ENCODE measurements around the gene LEMD2.

Gene LEMD2

DNA sequence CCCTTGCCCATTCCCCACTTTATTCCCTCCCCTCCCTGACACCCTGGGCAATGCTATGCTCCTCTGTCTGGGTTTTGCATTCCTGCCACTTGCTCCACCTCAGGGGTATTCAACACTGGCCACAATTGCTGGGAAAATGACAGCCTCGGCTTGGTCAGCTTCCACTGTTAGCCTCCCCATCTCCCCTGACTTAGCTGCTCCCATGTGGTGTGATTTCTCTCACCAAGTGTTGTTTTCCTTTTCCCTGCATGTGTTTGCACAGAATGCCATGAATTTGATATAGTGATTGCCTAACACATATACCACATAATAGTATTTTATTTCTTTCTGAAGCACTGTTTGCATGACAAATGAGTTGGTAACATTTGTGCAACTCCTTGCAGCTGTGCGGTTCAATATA, 1.4 kb upstream of the LEMD2 start:
- ChIA-PET CTCF (interaction anchor here (1.0 to 1.4 kb wide), 4 partner anchors 11 to 205 kb away, joined by 3 to 5 read pairs (median 4); no protein-coding TSS in a partner anchor), POLR2A (no interaction called here)

GRCh38 chr6:33789550-33789895, 593 bp upstream of the LEMD2 start:
- DNase-seq (ENCODE audit: low read depth, low spot score) = no peak
- H3K4me3 ChIP-seq (ENCODE audit: low read depth, low read length) = peak overlapping the region; percentile 53
- ChIA-PET CTCF (interaction anchor here (1.9 to 12.9 kb wide), 2 partner anchors 18 to 374 kb away, joined by 4 to 231 read pairs; no protein-coding TSS in a partner anchor), POLR2A (interaction anchor here (1.0 to 2.6 kb wide), 2 partner anchors 18 to 141 kb away, joined by 3 to 15 read pairs; no protein-coding TSS in a partner anchor)
- TF ChIP-seq, protein P1, sequence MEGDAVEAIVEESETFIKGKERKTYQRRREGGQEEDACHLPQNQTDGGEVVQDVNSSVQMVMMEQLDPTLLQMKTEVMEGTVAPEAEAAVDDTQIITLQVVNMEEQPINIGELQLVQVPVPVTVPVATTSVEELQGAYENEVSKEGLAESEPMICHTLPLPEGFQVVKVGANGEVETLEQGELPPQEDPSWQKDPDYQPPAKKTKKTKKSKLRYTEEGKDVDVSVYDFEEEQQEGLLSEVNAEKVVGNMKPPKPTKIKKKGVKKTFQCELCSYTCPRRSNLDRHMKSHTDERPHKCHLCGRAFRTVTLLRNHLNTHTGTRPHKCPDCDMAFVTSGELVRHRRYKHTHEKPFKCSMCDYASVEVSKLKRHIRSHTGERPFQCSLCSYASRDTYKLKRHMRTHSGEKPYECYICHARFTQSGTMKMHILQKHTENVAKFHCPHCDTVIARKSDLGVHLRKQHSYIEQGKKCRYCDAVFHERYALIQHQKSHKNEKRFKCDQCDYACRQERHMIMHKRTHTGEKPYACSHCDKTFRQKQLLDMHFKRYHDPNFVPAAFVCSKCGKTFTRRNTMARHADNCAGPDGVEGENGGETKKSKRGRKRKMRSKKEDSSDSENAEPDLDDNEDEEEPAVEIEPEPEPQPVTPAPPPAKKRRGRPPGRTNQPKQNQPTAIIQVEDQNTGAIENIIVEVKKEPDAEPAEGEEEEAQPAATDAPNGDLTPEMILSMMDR (IDR thresholded peaks at IDR 0.05; ENCODE audit: insufficient read depth, low read length, missing control alignments) = no peak

More for the DNA sequence above, 1.4 kb upstream of the LEMD2 start:
- DNase-seq (ENCODE audit: low read depth, low spot score) = no peak
- H3K4me3 ChIP-seq (ENCODE audit: low read depth, low read length) = no peak overlapping the region
- TF ChIP-seq, protein P1 (IDR thresholded peaks at IDR 0.05; ENCODE audit: insufficient read depth, low read length, missing control alignments) = no peak

DNA sequence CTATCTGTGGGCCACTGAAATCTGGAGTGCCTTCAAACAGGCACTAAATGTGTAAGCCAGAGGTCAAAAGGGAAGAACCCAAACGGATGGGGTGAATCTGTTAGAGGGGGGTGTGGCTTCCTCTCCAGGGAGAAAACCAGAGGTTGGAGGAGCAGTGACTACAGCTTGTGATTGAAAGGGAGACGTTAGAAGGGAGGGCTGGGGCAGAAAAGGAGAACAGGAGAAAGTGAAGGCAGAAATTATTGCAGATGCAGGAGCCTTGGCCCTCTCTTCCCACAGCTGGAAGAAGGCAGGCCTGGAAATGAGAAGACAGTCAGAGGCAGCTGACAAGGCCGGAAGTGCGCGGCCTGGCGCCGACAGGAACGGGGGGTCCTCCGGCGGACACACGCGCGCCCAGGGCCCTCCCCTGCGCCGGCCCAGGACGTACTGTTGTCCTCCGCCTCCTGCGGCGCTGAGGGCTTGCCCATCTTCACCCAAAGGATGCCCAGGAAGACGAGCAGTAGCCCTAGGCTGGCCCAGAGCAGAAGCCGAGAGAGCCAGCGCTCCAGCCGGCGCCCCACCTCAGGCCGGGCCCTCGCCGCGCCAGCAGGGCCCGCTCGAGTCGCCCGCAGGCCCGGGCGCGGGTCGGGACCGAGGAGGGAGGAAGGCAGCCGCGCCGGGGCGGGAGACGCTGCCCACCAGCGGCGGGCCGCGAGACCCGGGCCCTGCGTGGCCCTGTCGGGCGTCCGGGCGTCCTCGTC, 806 bp downstream of the LEMD2 start:
- H3K4me3 ChIP-seq (ENCODE audit: low read depth, low read length) = peak overlapping the region; percentile 75
- DNase-seq (ENCODE audit: low read depth, low spot score) = peak; percentile 38
- CTCF ChIA-PET = interaction anchor here (0.7 to 12.9 kb wide), 9 partner anchors 17 to 823 kb away, joined by 3 to 231 read pairs (median 4); partner anchors contain the start of gene UQCC2
- TF ChIP-seq, protein P1 (IDR thresholded peaks at IDR 0.05; ENCODE audit: insufficient read depth, low read length, missing control alignments) = no peak
- POLR2A ChIA-PET = interaction anchor here (0.6 to 2.6 kb wide), 9 partner anchors 13 to 267 kb away, joined by 3 to 15 read pairs (median 3); no protein-coding TSS in a partner anchor

- ChIA-PET POLR2A (interaction anchor here (0.6 to 2.6 kb wide), 8 partner anchors 12 to 268 kb away, joined by 3 to 15 read pairs (median 3); no protein-coding TSS in a partner anchor), CTCF (interaction anchor here (0.7 to 12.9 kb wide), 11 partner anchors 16 to 824 kb away, joined by 3 to 231 read pairs (median 4); partner anchors contain the start of gene UQCC2)
- DNase-seq (ENCODE audit: low read depth, low spot score) = no peak
- TF ChIP-seq, protein P1 (IDR thresholded peaks at IDR 0.05; ENCODE audit: insufficient read depth, low read length, missing control alignments) = no peak
- peak overlapping the region; percentile 75 for H3K4me3 ChIP-seq (ENCODE audit: low read depth, low read length)
Observed at GRCh38 chr6:33787346-33787953, 1.5 kb downstream of the LEMD2 start.

DNA sequence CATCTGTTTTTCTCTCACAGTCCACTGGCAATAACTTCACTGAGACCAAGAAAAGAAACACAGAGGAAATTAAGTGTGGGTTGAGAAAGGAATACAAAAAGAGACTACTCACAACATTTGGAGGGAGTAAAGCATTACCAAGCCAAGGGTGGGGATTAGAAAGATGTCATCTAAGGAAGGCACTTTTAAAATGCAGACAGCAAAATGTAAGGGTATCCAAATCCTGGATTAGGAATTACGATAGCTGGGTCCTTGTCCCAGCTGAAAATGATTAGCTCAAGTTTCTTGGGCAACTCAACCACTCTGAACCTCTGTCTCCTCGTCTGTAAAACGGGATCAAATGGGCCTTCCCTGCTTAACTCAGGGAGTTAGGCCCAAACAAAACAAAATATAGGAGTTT, 2.2 kb downstream of the LEMD2 start:
- ChIA-PET CTCF (interaction anchor here (1.1 to 12.9 kb wide), 8 partner anchors 16 to 268 kb away, joined by 3 to 231 read pairs (median 4); partner anchors contain the start of gene UQCC2), POLR2A (interaction anchor here (0.8 to 2.6 kb wide), 3 partner anchors 14 to 17 kb away, joined by 3 to 15 read pairs (median 6); no protein-coding TSS in a partner anchor)
- DNase-seq (ENCODE audit: low read depth, low spot score) = no peak
- TF ChIP-seq, protein P1 (IDR thresholded peaks at IDR 0.05; ENCODE audit: insufficient read depth, low read length, missing control alignments) = no peak
- peak overlapping the region; percentile 6; the same call in 1 of the 2 replicates for H3K4me3 ChIP-seq (ENCODE audit: low read depth, low read length)

Measured in AG04449 (cell line).